Stimulated activated CD8-positive, alpha-beta memory T cell treated with anti-CD3 and anti-CD28 coated beads, Interleukin-7, amount 100 ng/mL, for 4 hours (primary cell): ENCODE measurements around the gene CFB.
"Not testable (repeated sequence)": the region's sequence is repeated elsewhere in the genome, so short reads cannot be mapped to it uniquely, and the experiment has no call there.

ENCODE experiments used
- DNase-seq, 2 donors: peaks; one replicate each; pipeline ENCODE4 v3.0.0-alpha.2; 2020; ENCODE audit warnings: low read depth in 2 of 2

The CFB gene

GRCh38 chr6:31945507-31946369 lies at the start of gene CFB:
CFB (plus strand) TSS chr6:31946095; CDS start chr6:31946222, 127 bp downstream.
- DNase-seq: no peak

DNA sequence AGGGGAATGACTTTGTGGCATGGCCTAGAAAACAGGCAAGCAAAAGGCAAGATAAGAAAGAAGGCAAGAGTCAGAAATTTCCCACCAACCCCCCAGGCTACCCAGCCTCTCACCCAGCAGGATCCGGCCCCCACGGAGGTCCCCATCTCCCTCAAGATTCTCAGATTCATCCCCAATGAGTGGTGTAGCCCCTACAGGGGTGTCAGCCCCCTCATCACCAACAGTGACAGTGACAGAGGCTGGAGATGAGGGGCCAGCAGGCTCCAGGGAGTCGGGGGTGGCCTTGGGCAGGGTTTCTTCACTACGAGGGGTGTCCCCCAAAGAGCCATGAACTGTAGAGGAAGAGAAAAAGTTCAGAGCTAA lies 49.4 kb upstream of the CFB start:
- no peak for DNase-seq

DNA sequence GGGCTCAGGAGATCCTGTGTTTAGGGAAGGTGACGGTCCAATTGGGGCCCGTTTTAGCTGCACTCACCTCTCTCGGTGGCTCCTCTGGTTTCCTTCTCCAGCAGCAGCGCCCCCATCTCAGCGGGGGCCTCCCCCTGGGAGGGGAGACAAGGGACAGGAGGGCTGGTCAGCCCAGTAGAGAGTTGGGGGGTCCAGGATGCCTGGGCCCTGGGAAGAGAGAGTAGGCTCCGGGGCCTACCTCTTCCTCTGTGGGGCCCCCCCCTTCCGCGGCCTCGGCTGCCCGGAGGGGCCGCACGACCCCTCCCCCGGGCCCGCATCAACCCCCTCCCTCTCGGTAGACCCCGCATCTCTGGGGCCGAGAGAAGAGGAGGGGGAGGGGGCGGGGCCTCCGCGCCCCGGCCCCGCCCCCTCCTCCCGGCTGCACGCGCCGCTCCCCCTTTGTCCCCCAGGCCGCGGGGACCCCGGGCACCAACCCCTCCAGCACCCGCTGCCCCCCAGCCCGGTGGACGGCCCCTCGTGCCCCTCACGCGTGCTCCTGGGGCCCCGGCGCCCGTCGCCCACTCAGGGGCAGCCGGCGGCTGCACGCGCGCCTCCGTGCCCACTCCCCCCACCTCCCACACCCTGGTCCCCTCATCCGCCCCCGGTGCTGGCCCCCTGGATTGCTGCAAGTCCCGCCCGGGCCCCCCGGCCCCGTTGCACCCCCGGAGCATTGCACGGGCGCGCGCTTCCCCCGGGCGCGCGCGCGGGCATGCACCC lies 48.9 kb upstream of the CFB start:
- peak in 1 of 2 donors; percentile 10 for DNase-seq

- peak; percentile 63 to 82 for DNase-seq
Observed at GRCh38 chr6:31897612-31898382, 48.1 kb upstream of the CFB start, which contains the start of gene EHMT2. EHMT2 (minus strand) TSS chr6:31897698; CDS start chr6:31897677, 21 bp downstream.

DNA sequence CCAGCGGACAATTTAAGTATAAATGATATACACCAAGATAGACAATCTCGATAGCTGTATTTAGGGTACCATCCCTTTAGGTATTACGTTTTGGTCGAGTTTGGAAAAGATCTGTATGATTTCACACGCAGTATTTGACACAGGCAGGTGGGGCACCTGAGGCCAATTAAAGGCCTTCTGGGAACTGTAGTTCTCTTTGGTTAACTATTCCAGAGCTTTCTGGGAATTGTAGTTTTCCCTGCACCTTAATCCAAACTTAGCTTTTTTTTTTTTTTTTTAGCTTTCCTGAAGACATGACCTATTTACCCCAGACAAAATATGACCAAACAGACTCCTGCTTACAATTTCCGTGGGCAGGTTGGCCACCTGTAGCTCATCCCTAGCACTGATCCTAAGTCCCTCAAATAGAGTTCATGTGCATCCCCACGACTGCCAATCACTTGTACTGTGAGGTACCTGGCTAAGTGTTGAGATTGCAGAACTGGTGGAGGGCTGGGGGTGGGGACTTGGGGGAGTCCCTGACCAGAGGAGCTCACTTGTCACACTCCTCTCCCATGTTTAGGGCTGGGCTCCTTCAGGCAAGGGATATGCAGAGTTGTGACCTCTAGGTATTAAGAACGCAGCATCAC lies 47.4 kb upstream of the CFB start:
- no peak for DNase-seq

- DNase-seq: no peak
Observed at GRCh38 chr6:31899215-31899614, 46.7 kb upstream of the CFB start.

DNA sequence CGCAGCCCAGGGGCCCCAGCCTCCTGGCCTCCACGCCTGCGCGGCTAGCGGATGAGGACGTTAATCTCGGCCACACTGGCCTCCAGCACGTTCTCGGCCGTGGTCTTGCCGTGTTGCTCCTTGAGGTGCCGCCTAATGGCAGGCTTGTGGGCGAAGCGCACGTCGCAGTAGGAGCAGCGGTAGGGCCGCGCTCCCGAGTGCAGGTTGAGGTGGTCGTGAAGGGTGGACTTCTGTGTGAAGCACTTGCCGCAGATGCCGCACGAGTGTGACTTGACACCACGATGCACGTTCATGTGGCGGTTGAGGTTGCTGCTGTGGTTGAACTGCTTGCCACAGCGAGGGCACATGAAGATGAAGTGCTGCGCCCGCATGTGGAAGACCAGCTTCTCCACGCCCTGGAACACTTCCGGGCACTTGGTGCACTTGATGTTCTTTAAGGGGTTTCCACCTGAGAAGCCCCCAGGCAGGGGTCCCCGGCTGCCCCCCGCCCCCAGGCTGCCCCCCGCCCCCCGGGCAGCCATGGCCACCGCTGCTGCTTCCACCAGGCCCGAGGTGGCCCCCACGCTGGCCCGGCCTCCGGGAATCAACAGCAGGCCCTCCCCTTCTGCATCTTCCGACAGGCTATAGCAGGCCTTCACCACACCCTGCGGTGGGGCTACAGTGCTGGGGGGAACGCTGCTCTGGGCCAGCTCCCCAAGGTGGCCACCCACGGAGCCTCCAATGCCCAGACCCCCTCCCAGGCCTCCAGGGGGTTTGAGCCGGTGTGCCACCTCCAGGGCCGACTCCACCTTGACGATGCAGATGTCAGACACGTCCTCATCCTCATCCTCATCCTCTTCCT lies 45.8 kb upstream of the CFB start:
- peak in 1 of 2 donors; percentile 16 for DNase-seq

DNA sequence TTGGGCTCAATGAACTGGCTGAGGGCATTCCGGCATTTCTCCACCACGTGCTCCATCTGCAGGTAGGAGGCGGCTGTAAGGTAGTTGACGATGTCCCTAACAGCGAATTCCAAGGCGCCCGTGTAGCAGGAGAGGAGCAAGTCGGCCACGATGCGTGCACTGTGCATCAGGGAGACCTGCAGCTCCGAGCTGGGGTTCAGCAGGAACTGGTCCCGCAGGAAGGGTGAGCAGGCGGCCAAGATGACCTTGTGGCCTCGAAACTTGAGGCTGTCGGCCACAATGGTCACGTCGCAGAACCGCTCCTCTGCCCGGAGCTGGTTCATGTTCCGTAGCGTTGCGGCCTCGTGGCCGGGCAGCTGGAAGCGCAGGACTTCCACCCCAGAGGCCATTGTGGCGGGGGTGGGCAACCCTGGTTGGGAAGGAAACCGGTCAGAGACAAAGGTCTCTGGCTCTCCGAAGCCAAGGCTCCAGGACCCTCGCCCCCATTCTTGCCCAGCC lies 44.9 kb upstream of the CFB start:
- DNase-seq: no peak

- DNase-seq: peak; percentile 46 to 69
Observed at GRCh38 chr6:31901415-31901952, 44.4 kb upstream of the CFB start.

DNA sequence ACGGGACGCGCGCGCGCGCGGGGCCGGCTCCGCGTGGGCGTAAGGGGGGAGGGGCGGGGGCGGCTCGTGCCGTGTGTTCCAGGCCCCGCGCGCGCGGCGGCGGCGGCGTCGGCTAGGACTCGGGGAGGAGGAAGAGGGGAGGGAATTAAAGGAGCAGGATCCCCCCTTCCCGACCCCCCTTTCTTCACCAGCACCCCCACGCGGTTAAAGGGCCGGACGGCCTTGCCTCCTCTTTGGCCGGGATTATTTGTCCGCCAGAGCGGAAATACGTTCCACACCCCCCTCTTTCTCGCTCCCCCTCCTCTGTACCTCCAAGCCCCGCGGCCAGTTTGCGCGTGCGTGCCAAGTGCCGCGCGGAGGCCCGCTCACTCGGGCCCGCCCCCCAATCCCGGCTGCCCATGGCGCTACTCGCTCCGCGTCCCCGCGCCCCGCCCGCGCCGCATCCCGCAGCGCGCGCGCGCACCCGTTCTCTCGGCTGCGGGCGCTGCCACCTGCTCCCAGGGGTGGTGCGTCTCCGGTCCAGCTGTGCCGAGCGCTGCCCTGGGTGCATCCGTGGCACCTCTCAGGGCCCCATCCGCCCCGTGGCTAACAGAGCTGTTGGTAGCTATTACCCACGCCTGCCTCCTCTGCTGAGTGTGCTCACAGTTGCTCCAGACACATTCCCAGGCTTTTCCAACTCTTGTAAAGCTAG lies 43.8 kb upstream of the CFB start, which contains the start of gene ZBTB12:
ZBTB12 (minus strand) TSS at position 134 of the 691 bp plus-strand sequence. CDS start 781 bp downstream, outside the sequence.
- DNase-seq: peak; percentile 65 to 82

GRCh38 chr6:31903957-31904356 lies 41.9 kb upstream of the CFB start:
- DNase-seq: no peak

GRCh38 chr6:31905041-31905440 lies 40.9 kb upstream of the CFB start:
- no peak for DNase-seq

DNA sequence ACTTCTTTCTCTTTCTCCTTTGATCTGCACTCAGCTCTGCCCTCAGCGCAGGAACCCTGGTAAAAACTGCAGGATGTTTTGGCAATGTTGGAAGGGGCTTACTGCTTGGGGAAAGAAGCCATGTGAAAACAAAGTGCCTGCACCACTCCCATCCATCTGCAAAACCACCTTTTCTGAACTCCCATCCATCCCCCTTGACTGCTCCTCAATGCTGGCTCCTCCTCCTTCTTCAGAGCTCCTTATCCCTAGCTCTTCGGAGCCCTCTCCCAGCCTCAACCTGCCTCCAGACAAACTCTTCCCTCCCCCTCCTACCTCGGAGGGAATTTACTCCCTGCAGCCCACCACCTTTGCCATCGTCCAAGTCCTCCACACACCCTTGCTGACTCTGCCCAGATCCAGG lies 39.8 kb upstream of the CFB start:
- no peak for DNase-seq

GRCh38 chr6:31906727-31907126 lies 39.2 kb upstream of the CFB start:
- not testable (repeated sequence) for DNase-seq

DNA sequence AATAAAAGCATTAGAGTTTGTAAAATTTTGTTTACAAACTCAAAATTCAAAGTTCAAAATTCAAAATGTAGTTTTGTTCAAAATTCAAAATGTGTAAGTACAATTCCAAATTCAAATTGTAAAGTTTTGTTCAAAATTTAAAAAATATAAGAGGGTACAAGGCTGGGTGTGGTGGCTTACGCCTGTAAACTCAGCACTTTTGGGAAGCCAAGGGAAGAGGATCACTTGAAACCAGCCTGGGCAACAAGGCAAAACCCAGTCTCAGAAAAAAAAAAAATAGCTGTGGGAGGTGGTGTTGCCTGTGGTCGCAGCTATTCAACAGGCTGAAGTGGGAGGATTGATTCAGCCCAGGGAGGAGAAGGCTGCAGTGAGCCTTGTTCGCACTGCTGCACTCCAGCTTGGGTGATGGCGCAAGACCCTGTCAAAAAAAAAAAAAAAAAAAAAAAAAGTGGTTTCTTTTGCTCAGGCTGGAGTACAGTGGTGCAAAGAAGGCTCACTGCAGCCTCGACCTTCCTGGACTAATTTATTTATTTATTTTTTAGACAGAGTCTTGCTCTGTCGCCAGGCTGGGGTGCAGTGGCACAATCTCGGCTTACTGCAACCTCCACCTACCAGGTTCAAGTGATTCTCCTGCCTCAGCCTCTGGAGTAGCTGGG lies 38.6 kb upstream of the CFB start:
- no peak for DNase-seq

- DNase-seq: not testable (repeated sequence)
Observed at GRCh38 chr6:31908255-31908654, 37.6 kb upstream of the CFB start.

GRCh38 chr6:31908791-31909190 lies 37.1 kb upstream of the CFB start:
- DNase-seq: no peak

GRCh38 chr6:31909298-31909697 lies 36.6 kb upstream of the CFB start:
- not testable (repeated sequence) for DNase-seq
